Ovary (tissue), 9 donors: Measurements from ENCODE around the gene PWWP2B. TPM values are rescaled to one million over a fixed set of nuclear protein-coding genes. Genes with fewer than 3 reads are reported as not detected.

Experiments
- DNase-seq, 5 donors: peaks; one replicate each; pipeline ENCODE4 v3.0.0-alpha.2; 2019 to 2020
- H3K27ac ChIP-seq, 2 donors: fragments of 200-600 bp; one replicate each; pipeline versions ENCODE4 v1.5.1 to v1.8.0; 2019 to 2022
- H3K27me3 ChIP-seq: fragments of 200-600 bp; one replicate; pipeline ENCODE4 v1.8.0; 2022
- H3K36me3 ChIP-seq: fragments of 200-600 bp; sonication (generic); one replicate; pipeline ENCODE4 v1.5.1; 2019
- H3K4me1 ChIP-seq: one replicate; pipeline ENCODE4 v1.8.1; 2013; ENCODE audit warnings: mild to moderate bottlenecking, moderate library complexity; ENCODE audit not compliant: insufficient read depth
- H3K4me3 ChIP-seq: fragments of 200-600 bp; sonication (generic); one replicate; pipeline ENCODE4 v1.5.1; 2017
- H3K9me3 ChIP-seq, 2 donors: fragments of 200-600 bp in 1 of 2; sonication (generic) in 1 of 2; one replicate each; pipeline versions ENCODE4 v1.5.1 to v1.8.1; 2013 to 2019; ENCODE audit warnings: mild to moderate bottlenecking in 1 of 2, moderate library complexity in 1 of 2
- CTCF ChIP-seq, 3 donors: fragments of 450-650 bp in 2 of 3; fragments of 200-600 bp in 1 of 3; IDR thresholded peaks; one replicate each; pipeline versions ENCODE4 v1.5.1 to v1.8.0; 2016 to 2022; ENCODE audit warnings: antibody characterized with exemption in 3 of 3, mild to moderate bottlenecking in 1 of 3
- EP300 ChIP-seq: sonication (generic); formaldehyde crosslinking; IDR thresholded peaks from one replicate; pipeline ENCODE4 v1.6.1; 2017; ENCODE audit warnings: antibody characterized with exemption
- POLR2A ChIP-seq: fragments of 450-650 bp; IDR thresholded peaks from one replicate; pipeline ENCODE4 v1.6.1; 2017; ENCODE audit warnings: antibody characterized with exemption, mild to moderate bottlenecking, moderate library complexity
- WGBS, 3 donors: extraction: QIAGEN DNeasy Blood & Tissue Kit in 1 of 3; methylation state at CpG; one replicate each; pipeline versions ENCODE4 v1.1.5 to v1.1.7; 2013 to 2017; 5-methylcytosine and 5-hydroxymethylcytosine counted together
- intact Hi-C, 4 donors: fragments of 100-400 bp; cut with DNase I; formaldehyde crosslinking; loops; one replicate each; pipeline versions ENCODE4 v1.11.0 to v1.15.1; 2022 to 2023
- polyA plus RNA-seq, 2 donors: library from polyadenylated mRNA; stranded (reverse); fragments of 200-250 nt in 1 of 2; fragments of 350-450 nt in 1 of 2; fragmentation: Illumina TruSeq in 1 of 2; extraction: RNeasy Lipid Tissue Mini Kit (QIAGEN cat#74804) in 1 of 2; gene quantifications; one replicate each; pipeline ENCODE4 v1.2.3, GENCODE V29; 2013 to 2014
- total RNA-seq, 7 donors: library from RNA; depleted of rRNA in 2 of 7; stranded (reverse); fragments of >200 nt in 2 of 7; fragmentation: NEBNext Ultra II Directional in 3 of 7; extraction: Animal tissue kit (Norgen Biotek cat#: 25700) in 3 of 7; gene quantifications; one replicate each; pipeline versions ENCODE4 v1.1.0 to v1.2.4, GENCODE V29; 2016 to 2023
- donor health status: DM: no; HTN: no; CAD: no; lungs with moderate emphysema.
- donor health status: DM: no; HTN: no; CAD: no.
- donor health status: Bipolar disorder and iron deficiency.
- donor health status: DM: yes; HTN: yes; CAD: no.
- donor health status: DM: no; HTN: no; CAD: no.
- donor health status: DM: yes; HTN: yes; CAD: no.

PWWP2B gene
- total and polyA plus RNA-seq, 9 donors: 1.1 to 26.0 (median 14.9) TPM

- H3K27me3 ChIP-seq: no peaks in the 10 kb centered on the region
- no peaks in the 10 kb centered on the region for H3K9me3 ChIP-seq
- intact Hi-C loops: loop anchor here in 2 of 4 donors (5.0 to 10.0 kb wide), 3 partner anchors 144 to 254 kb away; partner anchors contain the start of gene INPP5A (in 1 of the 2)
- H3K27ac ChIP-seq: peak overlapping the region in 1 of 2 donors; percentile 31
- 66 to 83% (median 67%) methylated on average over 16 to 19 of the region's 19 CpGs for WGBS, 3 donors
- no peak overlapping the region for H3K4me3 ChIP-seq
- peak in 4 of 5 donors; percentile 20 to 39 (median 33) for DNase-seq
- no peaks in the 10 kb centered on the region for H3K36me3 ChIP-seq
- TF ChIP-seq POLR2A (no peak), EP300 (no peak), CTCF (IDR thresholded peaks at IDR 0.05) (no peak)
- H3K4me1 ChIP-seq: peaks cover 18% of the 10 kb centered on the region
These were observed 5.9 kb upstream of the PWWP2B start for GRCh38 chr10:132390921-132391675.

- 81 to 90% (median 82%) methylated on average over 4 of the region's 4 CpGs for WGBS, 3 donors
- Histone ChIP-seq H3K4me1 (peaks cover 18% of the 10 kb centered on the region), H3K27ac (peak overlapping the region in 1 of 2 donors; percentile 31), H3K36me3 (no peaks in the 10 kb centered on the region), H3K9me3 (no peaks in the 10 kb centered on the region), H3K4me3 (no peak overlapping the region), H3K27me3 (no peaks in the 10 kb centered on the region)
- peak in 4 of 5 donors; percentile 14 to 36 (median 21) for DNase-seq
- no peak for TF ChIP-seq POLR2A
- TF ChIP-seq EP300: no peak
- no peak for TF ChIP-seq CTCF (IDR thresholded peaks at IDR 0.05)
- intact Hi-C loops: loop anchor here in 2 of 4 donors (2.0 to 10.0 kb wide), 4 partner anchors 143 to 253 kb away; partner anchors contain the start of gene INPP5A (in 1 of the 2)
These were observed 5.4 kb upstream of the PWWP2B start for GRCh38 chr10:132391676-132392020.

- no peak overlapping the region for H3K4me3 ChIP-seq
- intact Hi-C loops: loop anchor here in 2 of 4 donors (2.0 to 10.0 kb wide), 4 partner anchors 143 to 253 kb away; partner anchors contain the start of gene INPP5A (in 1 of the 2)
- H3K27me3 ChIP-seq: no peaks in the 10 kb centered on the region
- WGBS, 3 donors: 92 to 95% (median 94%) methylated on average over 2 of the region's 2 CpGs
- no peaks in the 10 kb centered on the region for H3K9me3 ChIP-seq
- peaks cover 18% of the 10 kb centered on the region for H3K4me1 ChIP-seq
- no peaks in the 10 kb centered on the region for H3K36me3 ChIP-seq
- H3K27ac ChIP-seq: no peak overlapping the region
- peak in 2 of 5 donors; percentile 4 to 9 for DNase-seq
- TF ChIP-seq EP300: no peak
- no peak for TF ChIP-seq POLR2A
- no peak for TF ChIP-seq CTCF (IDR thresholded peaks at IDR 0.05)
These were observed 4.7 kb upstream of the PWWP2B start for GRCh38 chr10:132392184-132392800.

- 67 to 79% (median 69%) methylated on average over 9 to 12 of the region's 12 CpGs for WGBS, 3 donors
- H3K4me3 ChIP-seq: no peak overlapping the region
- H3K36me3 ChIP-seq: no peaks in the 10 kb centered on the region
- no peaks in the 10 kb centered on the region for H3K27me3 ChIP-seq
- no peaks in the 10 kb centered on the region for H3K9me3 ChIP-seq
- H3K4me1 ChIP-seq: peaks cover 18% of the 10 kb centered on the region
- intact Hi-C loops: loop anchor here in 2 of 4 donors (2.0 to 10.0 kb wide), 4 partner anchors 142 to 252 kb away; partner anchors contain the start of gene INPP5A (in 1 of the 2)
- no peak for TF ChIP-seq POLR2A
- TF ChIP-seq EP300: no peak
- no peak for TF ChIP-seq CTCF (IDR thresholded peaks at IDR 0.05)
- DNase-seq: peak in 3 of 5 donors; percentile 15 to 20 (median 18)
- peak overlapping the region in 1 of 2 donors; percentile 27 for H3K27ac ChIP-seq
These were observed 3.9 kb upstream of the PWWP2B start for GRCh38 chr10:132392811-132393694.
